H1 (cell line): ENCODE measurements around the gene DYRK1A. TPM values are rescaled to one million over a fixed set of nuclear protein-coding genes. Genes with fewer than 3 reads are reported as not detected.

Experiments
- BCL11A ChIP-seq, 2 experiments: IDR thresholded peaks; one replicate each; pipeline ENCODE4 v1.6.1; 2011; ENCODE audit warnings: low read depth in 2 of 2, low read length in 2 of 2, mild to moderate bottlenecking in 2 of 2
- TCF12 ChIP-seq: IDR thresholded peaks from 2 replicates; pipeline ENCODE4 v1.6.1; 2011; ENCODE audit warnings: low read depth, mild to moderate bottlenecking, low read length
- polyA plus RNA-seq, 7 experiments: library from polyadenylated mRNA; depleted of rRNA in 3 of 7; stranded (reverse) in 5 of 7; unstranded in 2 of 7; fragments of >200 nt in 5 of 7; fragments of 200-250 nt in 2 of 7; gene quantifications; 1 replicate in 5 of 7; 2 replicates in 1 of 7; 4 replicates in 1 of 7; pipeline versions ENCODE4 v1.2.1 to v1.2.3, GENCODE V29; 2011 to 2013; ENCODE audit warnings: missing spikeins in 2 of 7, mixed read lengths in 2 of 7
- total RNA-seq: library from RNA; stranded (reverse); fragmentation: NEBNext Ultra II Directional; extraction: Animal tissue kit (Norgen Biotek cat#: 25700); gene quantifications from 2 replicates; pipeline ENCODE4 v1.2.1, GENCODE V29; 2021
- TF ChIP-seq, protein P1 (sequence below): IDR thresholded peaks from 2 replicates; pipeline ENCODE4 v1.6.1; 2012; ENCODE audit warnings: inconsistent platforms

DYRK1A gene
- total and polyA plus RNA-seq, 2 of the 8 experiments (the other 6 are each of a cell fraction or from before 2014, with no cell fraction given), result 61.1 to 62.2 TPM

DNA sequence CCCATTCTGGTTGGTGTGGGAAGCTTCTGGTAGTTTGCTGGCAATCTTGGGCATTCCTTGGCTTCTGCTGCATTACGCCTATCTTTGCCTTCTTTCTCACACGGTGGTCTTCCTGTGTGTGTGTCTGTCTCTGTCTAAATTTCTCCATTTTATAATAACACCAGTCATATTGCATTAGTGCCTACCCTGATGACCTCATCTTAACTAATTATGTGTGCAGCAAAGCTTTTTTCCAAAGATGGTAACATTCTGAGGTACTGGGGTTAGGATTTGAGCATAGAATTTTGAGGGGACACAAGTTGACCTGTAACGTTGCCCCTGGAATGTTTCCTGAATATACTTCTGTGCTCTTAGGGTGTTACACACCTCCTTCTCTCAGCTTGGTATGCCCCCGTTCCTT is 77.1 kb downstream of the DYRK1A start (continued):
- TF ChIP-seq BCL11A (IDR thresholded peaks at IDR 0.05; ENCODE audit: low read depth in 2 of 2, low read length in 2 of 2) (no peak), TCF12 (no peak)
- TF ChIP-seq, protein P1, sequence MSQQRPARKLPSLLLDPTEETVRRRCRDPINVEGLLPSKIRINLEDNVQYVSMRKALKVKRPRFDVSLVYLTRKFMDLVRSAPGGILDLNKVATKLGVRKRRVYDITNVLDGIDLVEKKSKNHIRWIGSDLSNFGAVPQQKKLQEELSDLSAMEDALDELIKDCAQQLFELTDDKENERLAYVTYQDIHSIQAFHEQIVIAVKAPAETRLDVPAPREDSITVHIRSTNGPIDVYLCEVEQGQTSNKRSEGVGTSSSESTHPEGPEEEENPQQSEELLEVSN, result no peak
- TF ChIP-seq, all 59 proteins: peak for 0
